ENCODE results near the gene RPS19BP1.

Gene RPS19BP1

GRCh38 chr22:39502109-39502788, 30.3 kb downstream of the RPS19BP1 start, which contains the start of gene MIEF1:
TSS of gene MIEF1 (plus strand) at chr22:39502290. CDS start at chr22:39511295, 9,005 bp downstream.
- Histone ChIP-seq H3K4me1 (ENCODE audit: control insufficient read depth in 1 of 2, insufficient read depth in 2 of 2, low read length in 2 of 2) (peaks cover 8 to 9% of the 10 kb centered on the region in 2 experiments), H2AFZ (ENCODE audit: insufficient read depth, low read length, poor library complexity) (peak within 1 kb of the TSS; percentile 95), H3K27ac (ENCODE audit: low read depth, low read length) (peak within 1 kb of the TSS; percentile 40), H3K27me3 (ENCODE audit: insufficient read depth, low read length) (no peaks in the 10 kb centered on the region), H3K14ac (ENCODE audit: low read length) (peak within 1 kb of the TSS; percentile 93), H2BK12ac (ENCODE audit: low read length) (peak within 1 kb of the TSS; percentile 71), H2AK5ac (ENCODE audit: low read length) (peak within 1 kb of the TSS; percentile 69), H4K12ac (ENCODE audit: low read depth, low read length) (peak within 1 kb of the TSS; percentile 84), H3K9ac (ENCODE audit: low read length) (peak within 1 kb of the TSS; percentile 87), H3K9me3 (ENCODE audit: insufficient read depth, low read depth, low read length) (peaks cover 1% of the 10 kb centered on the region), H4K8ac (ENCODE audit: low read depth, low read length) (peak within 1 kb of the TSS; percentile 99), H3K4me2 (ENCODE audit: low read length) (peak within 1 kb of the TSS; percentile 83), H3K4ac (ENCODE audit: low read depth, low read length) (peak within 1 kb of the TSS; percentile 97), H2BK120ac (ENCODE audit: insufficient read depth, low read length, poor library complexity) (peak within 1 kb of the TSS; percentile 85), H3K23ac (ENCODE audit: low read length) (no peak within 1 kb of the TSS), H3K4me3 (ENCODE audit: low read depth, low read length) (peak within 1 kb of the TSS; percentile 96), H3K79me1 (ENCODE audit: low read length) (peaks cover 8% of the 10 kb centered on the region), H3K79me2 (ENCODE audit: control insufficient read depth, insufficient read depth, low read length, poor library complexity) (peaks cover 11% of the 10 kb centered on the region), H3K18ac (ENCODE audit: low read length) (peak within 1 kb of the TSS; percentile 91), H2BK5ac (ENCODE audit: low read depth, low read length, poor library complexity) (peak within 1 kb of the TSS; percentile 50), H3K36me3 (ENCODE audit: control insufficient read depth in 1 of 2, insufficient read depth in 2 of 2, low read length in 2 of 2) (peaks cover 26 to 27% of the 10 kb centered on the region in 2 experiments), H4K91ac (ENCODE audit: low read depth, low read length) (peak within 1 kb of the TSS; percentile 84)
- no CpG with 5 or more reads among the region's 58 CpGs for WGBS (ENCODE audit: extremely low coverage, insufficient coverage, insufficient read length)
- peak; percentile 94 to 96 for DNase-seq

- Histone ChIP-seq H4K91ac (ENCODE audit: low read depth, low read length) (peak overlapping the region; percentile 84), H2BK12ac (ENCODE audit: low read length) (peak overlapping the region; percentile 71), H3K36me3 (ENCODE audit: control insufficient read depth in 1 of 2, insufficient read depth in 2 of 2, low read length in 2 of 2) (peaks cover 22 to 23% of the 10 kb centered on the region in 2 experiments), H3K27ac (ENCODE audit: low read depth, low read length) (no peak overlapping the region), H3K23ac (ENCODE audit: low read length) (no peak overlapping the region), H2BK5ac (ENCODE audit: low read depth, low read length, poor library complexity) (peak overlapping the region; percentile 50), H3K9me3 (ENCODE audit: insufficient read depth, low read depth, low read length) (peaks cover 1% of the 10 kb centered on the region), H4K12ac (ENCODE audit: low read depth, low read length) (peak overlapping the region; percentile 84), H2BK120ac (ENCODE audit: insufficient read depth, low read length, poor library complexity) (peak overlapping the region; percentile 85), H2AFZ (ENCODE audit: insufficient read depth, low read length, poor library complexity) (peak overlapping the region; percentile 95), H2AK5ac (ENCODE audit: low read length) (peak overlapping the region; percentile 56), H3K14ac (ENCODE audit: low read length) (peak overlapping the region; percentile 93), H3K4ac (ENCODE audit: low read depth, low read length) (peak overlapping the region; percentile 75), H3K79me2 (ENCODE audit: control insufficient read depth, insufficient read depth, low read length, poor library complexity) (peaks cover 11% of the 10 kb centered on the region), H3K4me3 (ENCODE audit: low read depth, low read length) (peak overlapping the region; percentile 66), H4K8ac (ENCODE audit: low read depth, low read length) (peak overlapping the region; percentile 99), H3K27me3 (ENCODE audit: insufficient read depth, low read length) (no peaks in the 10 kb centered on the region), H3K79me1 (ENCODE audit: low read length) (peaks cover 8% of the 10 kb centered on the region), H3K18ac (ENCODE audit: low read length) (peak overlapping the region; percentile 91), H3K9ac (ENCODE audit: low read length) (peak overlapping the region; percentile 15), H3K4me1 (ENCODE audit: control insufficient read depth in 1 of 2, insufficient read depth in 2 of 2, low read length in 2 of 2) (peaks cover 8 to 9% of the 10 kb centered on the region in 2 experiments), H3K4me2 (ENCODE audit: low read length) (peak overlapping the region; percentile 69)
- no peak for DNase-seq
- WGBS (ENCODE audit: extremely low coverage, insufficient coverage, insufficient read length) = no CpG with 5 or more reads among the region's 13 CpGs
Measured at GRCh38 chr22:39501644-39502108, 30.9 kb downstream of the RPS19BP1 start.

- H3K9me3 ChIP-seq (ENCODE audit: insufficient read depth, low read depth, low read length) = peaks cover 1% of the 10 kb centered on the region
- no peak overlapping the region for H3K27ac ChIP-seq (ENCODE audit: low read depth, low read length)
- no peak overlapping the region for H2BK120ac ChIP-seq (ENCODE audit: insufficient read depth, low read length, poor library complexity)
- no peak overlapping the region for H3K23ac ChIP-seq (ENCODE audit: low read length)
- H3K4me3 ChIP-seq (ENCODE audit: low read depth, low read length) = no peak overlapping the region
- H2AFZ ChIP-seq (ENCODE audit: insufficient read depth, low read length, poor library complexity) = no peak overlapping the region
- peaks cover 11 to 12% of the 10 kb centered on the region in 2 experiments for H3K36me3 ChIP-seq (ENCODE audit: control insufficient read depth in 1 of 2, insufficient read depth in 2 of 2, low read length in 2 of 2)
- H4K91ac ChIP-seq (ENCODE audit: low read depth, low read length) = no peak overlapping the region
- no peak overlapping the region for H3K18ac ChIP-seq (ENCODE audit: low read length)
- no peak overlapping the region for H2BK5ac ChIP-seq (ENCODE audit: low read depth, low read length, poor library complexity)
- H3K79me1 ChIP-seq (ENCODE audit: low read length) = peaks cover 8% of the 10 kb centered on the region
- no peak overlapping the region for H4K12ac ChIP-seq (ENCODE audit: low read depth, low read length)
- H2AK5ac ChIP-seq (ENCODE audit: low read length) = no peak overlapping the region
- H3K9ac ChIP-seq (ENCODE audit: low read length) = no peak overlapping the region
- H3K79me2 ChIP-seq (ENCODE audit: control insufficient read depth, insufficient read depth, low read length, poor library complexity) = peaks cover 11% of the 10 kb centered on the region
- no peak overlapping the region for H3K4ac ChIP-seq (ENCODE audit: low read depth, low read length)
- WGBS (ENCODE audit: extremely low coverage, insufficient coverage, insufficient read length) = no CpG with 5 or more reads among the region's 6 CpGs
- no peak for DNase-seq
- H3K27me3 ChIP-seq (ENCODE audit: insufficient read depth, low read length) = no peaks in the 10 kb centered on the region
- H3K14ac ChIP-seq (ENCODE audit: low read length) = no peak overlapping the region
- H3K4me2 ChIP-seq (ENCODE audit: low read length) = no peak overlapping the region
- peaks cover 9 to 11% of the 10 kb centered on the region in 2 experiments for H3K4me1 ChIP-seq (ENCODE audit: control insufficient read depth in 1 of 2, insufficient read depth in 2 of 2, low read length in 2 of 2)
- no peak overlapping the region for H2BK12ac ChIP-seq (ENCODE audit: low read length)
- no peak overlapping the region for H4K8ac ChIP-seq (ENCODE audit: low read depth, low read length)
Measured at GRCh38 chr22:39500101-39500500, 32.4 kb downstream of the RPS19BP1 start.

- Histone ChIP-seq H3K4me3 (ENCODE audit: low read depth, low read length) (no peak overlapping the region), H3K79me1 (ENCODE audit: low read length) (peaks cover 11% of the 10 kb centered on the region), H3K23ac (ENCODE audit: low read length) (no peak overlapping the region), H4K91ac (ENCODE audit: low read depth, low read length) (no peak overlapping the region), H2BK12ac (ENCODE audit: low read length) (no peak overlapping the region), H3K4me1 (ENCODE audit: control insufficient read depth in 1 of 2, insufficient read depth in 2 of 2, low read length in 2 of 2) (peaks cover 16 to 17% of the 10 kb centered on the region in 2 experiments), H3K9ac (ENCODE audit: low read length) (no peak overlapping the region), H2BK120ac (ENCODE audit: insufficient read depth, low read length, poor library complexity) (no peak overlapping the region), H3K27me3 (ENCODE audit: insufficient read depth, low read length) (no peaks in the 10 kb centered on the region), H3K27ac (ENCODE audit: low read depth, low read length) (no peak overlapping the region), H3K79me2 (ENCODE audit: control insufficient read depth, insufficient read depth, low read length, poor library complexity) (peaks cover 11% of the 10 kb centered on the region), H2AK5ac (ENCODE audit: low read length) (peak overlapping the region; percentile 57), H2BK5ac (ENCODE audit: low read depth, low read length, poor library complexity) (no peak overlapping the region), H4K12ac (ENCODE audit: low read depth, low read length) (no peak overlapping the region), H4K8ac (ENCODE audit: low read depth, low read length) (no peak overlapping the region), H2AFZ (ENCODE audit: insufficient read depth, low read length, poor library complexity) (peak overlapping the region; percentile 30), H3K4ac (ENCODE audit: low read depth, low read length) (no peak overlapping the region), H3K9me3 (ENCODE audit: insufficient read depth, low read depth, low read length) (peaks cover 1% of the 10 kb centered on the region), H3K36me3 (ENCODE audit: control insufficient read depth in 1 of 2, insufficient read depth in 2 of 2, low read length in 2 of 2) (no peaks in the 10 kb centered on the region), H3K4me2 (ENCODE audit: low read length) (no peak overlapping the region), H3K18ac (ENCODE audit: low read length) (no peak overlapping the region), H3K14ac (ENCODE audit: low read length) (no peak overlapping the region)
- WGBS (ENCODE audit: extremely low coverage, insufficient coverage, insufficient read length) = no CpG with 5 or more reads among the region's 3 CpGs
- no peak for DNase-seq
Measured at GRCh38 chr22:39498802-39499201, 33.7 kb downstream of the RPS19BP1 start.

All from trophoblast cell (in vitro differentiated cells and primary cell).